ENCODE measurements around the gene HDAC8. TPM values are rescaled to one million over a fixed set of nuclear protein-coding genes. Genes with fewer than 3 reads are reported as not detected.
"Not testable (repeated sequence)": the region's sequence is repeated elsewhere in the genome, so short reads cannot be mapped to it uniquely, and the experiment has no call there.

The HDAC8 gene
- total RNA-seq, 1 donor from 2014 or later = 32.0 TPM

DNA sequence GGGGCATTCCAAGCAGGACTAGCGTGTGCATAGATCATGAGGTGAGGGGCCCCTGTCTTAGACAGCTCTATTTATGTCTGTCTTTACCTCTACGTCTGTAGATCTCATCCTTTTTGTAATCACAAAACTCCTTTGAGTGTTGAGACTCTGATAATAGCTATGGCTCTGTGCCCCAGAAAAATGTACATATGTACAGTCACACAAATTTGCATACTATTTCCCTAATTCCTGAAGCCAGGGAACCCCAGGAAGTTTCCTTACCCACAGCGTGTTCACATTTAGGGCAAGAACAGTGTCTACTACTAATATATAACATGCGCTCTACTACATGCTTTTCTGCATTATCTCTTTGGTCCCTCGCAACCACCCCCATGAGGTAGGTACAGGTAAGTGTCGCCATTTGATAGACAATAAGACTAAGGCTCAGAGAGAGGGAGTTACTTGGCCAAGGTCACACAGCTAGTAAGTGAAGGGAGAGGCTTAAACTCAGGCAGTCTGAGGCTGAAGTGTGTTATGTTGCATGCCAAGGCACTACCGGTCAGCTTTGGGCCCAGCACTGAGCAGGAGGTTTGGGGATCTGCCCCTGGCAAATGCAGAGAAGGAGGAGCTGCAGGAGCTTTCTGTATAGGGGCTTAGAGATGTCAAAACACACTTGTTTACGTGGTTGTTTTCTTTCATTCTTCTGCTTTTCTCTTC, 245.9 kb downstream of the HDAC8 start:
- intact Hi-C loops (cut with micrococcal nuclease) = no loop called here

DNA sequence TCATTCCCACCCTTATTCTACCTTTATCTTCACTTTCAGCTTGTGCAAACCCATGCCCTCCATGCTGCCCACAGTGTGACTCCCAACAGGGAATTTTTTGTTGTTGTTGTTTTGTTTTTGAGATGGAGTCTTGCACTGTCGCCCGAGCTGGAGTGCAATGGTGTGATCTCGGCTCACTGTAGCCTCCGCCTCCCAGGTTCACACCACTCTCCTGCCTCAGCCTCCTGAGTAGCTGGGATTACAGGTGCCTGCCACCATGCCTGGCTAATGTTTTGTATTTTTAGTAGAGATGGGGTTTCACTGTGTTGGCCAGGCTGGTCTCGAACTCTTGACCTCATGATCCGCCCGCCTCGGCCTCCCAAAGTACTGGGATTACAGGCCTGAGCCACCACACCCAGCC, 253.0 kb downstream of the HDAC8 start:
- intact Hi-C loops (cut with micrococcal nuclease) = not testable (repeated sequence)

DNA sequence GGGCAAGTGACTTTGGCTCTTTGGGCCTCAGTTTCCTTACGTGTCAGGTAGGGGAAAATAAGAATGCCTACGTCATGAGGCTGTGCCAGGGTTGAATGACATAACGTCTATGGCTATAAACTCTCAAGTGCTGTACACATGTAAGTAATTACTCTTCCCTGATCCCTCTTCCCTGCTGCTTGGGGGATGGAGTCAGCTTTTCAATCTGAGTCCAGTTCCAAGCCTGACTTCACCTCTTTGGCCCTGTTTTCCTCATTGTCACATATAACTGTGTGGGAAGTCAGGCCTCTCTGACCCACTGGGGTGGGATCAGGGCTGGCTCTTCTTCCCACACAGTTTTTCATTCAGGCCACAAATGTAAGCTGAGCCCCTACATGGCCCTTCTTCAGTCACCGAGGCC, 255.5 kb downstream of the HDAC8 start:
- intact Hi-C loops (cut with micrococcal nuclease) = no loop called here

DNA sequence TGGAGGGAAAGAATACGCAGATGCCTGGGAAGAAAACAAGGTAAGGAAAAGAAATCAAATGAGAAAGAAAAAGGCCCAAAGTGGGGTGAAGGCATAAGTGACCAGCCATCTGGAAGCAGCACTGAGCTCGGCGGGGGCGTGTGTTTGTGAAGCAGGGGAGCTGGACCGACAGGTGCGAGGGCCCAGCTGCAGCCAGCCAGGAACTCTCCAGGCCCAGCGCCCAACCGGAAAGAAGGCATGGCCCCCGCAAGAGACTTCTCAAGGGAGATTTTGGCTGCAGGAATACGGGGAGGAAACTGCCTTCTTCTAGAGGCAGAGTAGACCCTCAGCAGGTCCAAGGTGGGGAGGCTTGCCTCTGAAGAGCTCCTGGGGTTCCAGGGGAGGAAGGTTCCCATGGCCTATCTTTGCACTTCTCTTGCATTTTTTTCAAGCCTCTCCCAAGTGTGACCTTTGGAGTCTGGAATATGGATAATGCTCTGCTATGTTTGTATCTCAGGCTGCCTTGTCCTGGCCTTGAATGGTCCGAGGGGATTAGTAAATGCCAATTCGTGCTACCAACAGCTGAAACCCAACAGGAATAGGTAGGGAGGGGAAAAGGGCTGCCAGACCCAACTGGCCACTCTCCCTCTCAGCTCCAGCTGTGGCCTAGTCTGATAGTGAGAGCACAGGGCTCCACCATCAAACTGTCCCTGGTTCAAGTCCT, 256.1 kb downstream of the HDAC8 start:
- intact Hi-C loops (cut with micrococcal nuclease) = no loop called here

DNA sequence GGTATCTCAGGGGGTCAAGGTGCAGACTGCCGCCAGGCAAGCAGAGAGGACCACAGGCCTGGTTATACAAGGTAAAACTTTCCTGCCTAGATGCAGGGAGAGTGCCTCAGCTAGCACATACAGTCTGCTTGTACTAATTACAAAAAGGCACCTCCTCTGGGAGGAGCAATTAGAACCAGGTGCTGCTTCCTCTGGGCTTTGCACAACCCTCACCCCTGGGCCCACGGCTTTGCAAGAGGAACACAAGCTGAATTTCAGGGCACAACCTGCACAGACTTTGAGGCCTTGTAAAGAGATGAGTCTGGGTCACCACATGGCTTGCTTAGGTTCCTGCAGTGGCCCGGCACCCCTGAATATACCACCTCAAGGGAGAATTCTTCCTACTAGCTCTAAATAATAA, 257.8 kb downstream of the HDAC8 start:
- intact Hi-C loops (cut with micrococcal nuclease) = no loop called here

DNA sequence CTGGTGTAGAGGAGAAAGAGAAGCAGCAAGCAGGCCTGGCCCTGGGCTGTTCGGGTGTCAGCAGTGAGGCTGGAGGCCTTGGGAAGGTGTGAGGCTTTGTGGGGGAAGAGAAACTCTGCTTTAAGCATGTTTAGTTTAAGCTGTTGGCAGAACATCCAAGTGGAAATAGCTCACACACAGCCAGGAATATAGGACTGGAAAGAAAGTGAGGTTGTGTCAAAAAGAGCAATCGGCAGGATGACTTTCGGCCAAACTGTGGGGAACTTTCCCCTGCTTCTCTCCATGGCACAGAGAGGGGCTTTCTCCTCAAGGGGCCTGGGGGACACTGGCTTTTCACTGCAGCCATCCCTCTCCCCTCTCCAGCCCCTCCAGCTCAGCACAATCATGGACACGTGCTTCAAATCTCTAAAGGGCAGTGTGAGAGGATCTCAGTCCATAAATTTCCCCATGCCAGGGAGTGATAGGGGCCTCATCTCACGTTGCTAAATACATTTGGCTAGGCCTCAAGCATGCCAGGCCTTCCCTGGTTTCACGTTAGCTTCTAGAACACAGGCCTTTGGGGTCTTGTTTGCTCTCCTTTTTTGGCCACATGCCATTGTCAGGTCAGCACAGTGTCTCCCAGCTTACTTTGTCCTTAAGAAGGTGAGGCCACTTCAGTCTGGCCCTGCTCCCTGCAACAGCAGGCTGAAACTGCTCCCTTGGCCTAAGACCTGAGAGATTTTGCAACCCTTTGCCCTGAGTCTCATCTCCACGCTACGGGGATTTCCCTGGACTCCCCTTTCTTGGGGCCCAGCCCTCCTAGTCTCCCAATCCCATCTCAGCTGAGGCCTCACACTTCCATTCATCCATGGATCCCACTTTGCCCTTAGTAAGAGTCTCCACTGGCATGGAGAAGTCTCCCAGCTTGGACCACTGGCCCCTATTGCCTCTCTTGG, 258.7 kb downstream of the HDAC8 start:
- intact Hi-C loops (cut with micrococcal nuclease) = no loop called here

DNA sequence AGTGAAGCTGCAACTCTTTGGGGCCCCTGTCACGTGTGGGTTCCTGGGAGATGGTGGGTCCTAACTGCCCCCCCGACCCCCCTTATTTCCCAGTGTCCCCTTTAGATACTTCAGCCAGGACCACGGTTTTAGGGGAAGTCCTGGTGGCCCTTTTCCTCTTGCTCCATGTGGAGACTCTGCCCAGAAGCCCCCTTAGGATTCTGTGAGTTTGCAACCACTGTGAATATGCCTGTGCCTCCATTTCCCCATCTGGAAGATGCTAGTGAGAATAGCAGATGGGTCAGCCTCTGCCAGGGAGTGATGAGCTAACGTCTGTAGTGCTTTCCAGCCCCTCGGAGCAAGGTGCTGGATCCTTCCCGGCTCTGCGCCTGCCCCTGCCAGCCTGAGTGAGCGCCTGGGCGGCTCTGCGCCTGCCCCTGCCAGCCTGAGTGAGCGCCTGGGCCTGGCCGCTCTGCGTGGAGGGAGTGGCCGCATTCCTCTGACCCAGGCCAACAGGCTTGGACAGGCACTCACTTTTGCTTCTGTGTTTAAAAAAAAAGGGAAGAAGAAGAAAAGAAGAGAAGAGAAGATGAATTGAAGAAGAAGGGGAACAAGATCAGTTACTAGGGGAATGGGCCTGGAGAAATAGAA, 260.2 kb downstream of the HDAC8 start:
- intact Hi-C loops (cut with micrococcal nuclease) = no loop called here

- intact Hi-C loops (cut with micrococcal nuclease) = loop anchor here (2.0 to 5.0 kb wide), 2 partner anchors 33 to 263 kb away; partner anchors contain the start of genes HDAC8 and RPS4X
Measured at GRCh38 chrX:72309297-72310071, 263.2 kb downstream of the HDAC8 start.

- intact Hi-C loops (cut with micrococcal nuclease) = loop anchor here (2.0 to 5.0 kb wide), 2 partner anchors 32 to 264 kb away; partner anchors contain the start of genes HDAC8 and RPS4X
Measured at GRCh38 chrX:72308566-72309296, 263.9 kb downstream of the HDAC8 start.

DNA sequence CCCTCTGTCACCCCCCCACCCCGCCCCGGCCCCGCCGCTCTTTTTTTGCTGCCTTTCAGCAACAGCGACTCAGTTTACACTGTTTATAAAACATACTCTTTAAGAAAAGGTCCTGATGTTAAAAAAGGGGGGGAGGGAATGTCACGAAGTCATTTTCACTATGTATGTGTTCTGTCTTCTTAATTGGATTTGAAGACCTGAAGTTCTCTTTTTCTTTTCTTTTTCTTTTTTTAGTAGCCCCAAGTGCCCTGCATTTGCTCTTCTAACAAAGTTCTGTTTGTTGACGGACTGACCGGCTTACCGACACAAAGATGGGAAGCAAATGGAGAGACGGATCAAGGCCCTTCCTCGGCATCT, 264.5 kb downstream of the HDAC8 start:
- intact Hi-C loops (cut with micrococcal nuclease) = loop anchor here (2.0 to 5.0 kb wide), 2 partner anchors 31 to 264 kb away; partner anchors contain the start of genes HDAC8 and RPS4X

GRCh38 chrX:72307646-72308051, 265.0 kb downstream of the HDAC8 start:
- intact Hi-C loops (cut with micrococcal nuclease) = loop anchor here (2.0 to 5.0 kb wide), 2 partner anchors 31 to 265 kb away; partner anchors contain the start of genes HDAC8 and RPS4X

GRCh38 chrX:72306851-72307645, 265.6 kb downstream of the HDAC8 start:
- intact Hi-C loops (cut with micrococcal nuclease) = loop anchor here (5.0 kb wide), 1 partner anchor 265 kb away; the partner anchor contains the start of gene HDAC8

DNA sequence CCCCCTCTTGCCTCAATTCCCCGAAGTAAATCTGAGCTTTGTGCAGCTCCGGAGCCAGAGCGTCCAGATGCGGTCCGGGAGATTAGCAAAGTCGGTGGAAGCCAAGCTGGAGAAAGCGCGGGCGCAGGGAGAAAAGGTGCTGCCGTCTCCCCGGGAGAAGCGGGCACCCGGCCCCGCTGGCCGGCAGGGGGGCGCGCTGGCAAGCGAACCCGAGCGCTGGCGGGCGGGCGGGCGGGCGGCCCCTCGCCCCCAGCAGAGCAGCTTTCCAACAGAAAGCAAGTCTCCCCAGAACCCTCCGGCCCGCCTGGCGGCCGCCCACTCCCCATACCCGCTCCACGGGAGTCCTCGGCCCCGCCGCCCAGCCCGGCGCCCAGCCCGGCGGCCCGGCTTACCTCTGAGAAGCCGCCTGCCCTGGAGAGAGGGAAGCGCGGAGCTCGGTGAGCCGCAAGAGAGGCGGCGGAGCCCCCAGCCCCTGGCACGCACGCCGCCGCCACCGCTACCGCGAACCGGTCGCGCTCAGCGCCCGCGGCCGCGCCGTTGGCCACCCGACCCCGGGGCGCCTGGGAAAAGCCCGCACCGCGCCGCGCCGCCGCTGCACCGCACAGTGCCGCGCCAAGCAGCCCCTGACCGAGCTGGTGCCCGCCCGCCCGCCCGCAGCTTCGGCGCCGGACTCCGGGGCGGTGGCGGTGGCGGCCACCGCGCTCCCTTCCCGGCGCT, 266.4 kb downstream of the HDAC8 start:
- intact Hi-C loops (cut with micrococcal nuclease) = loop anchor here (5.0 kb wide), 1 partner anchor 266 kb away; the partner anchor contains the start of gene HDAC8

DNA sequence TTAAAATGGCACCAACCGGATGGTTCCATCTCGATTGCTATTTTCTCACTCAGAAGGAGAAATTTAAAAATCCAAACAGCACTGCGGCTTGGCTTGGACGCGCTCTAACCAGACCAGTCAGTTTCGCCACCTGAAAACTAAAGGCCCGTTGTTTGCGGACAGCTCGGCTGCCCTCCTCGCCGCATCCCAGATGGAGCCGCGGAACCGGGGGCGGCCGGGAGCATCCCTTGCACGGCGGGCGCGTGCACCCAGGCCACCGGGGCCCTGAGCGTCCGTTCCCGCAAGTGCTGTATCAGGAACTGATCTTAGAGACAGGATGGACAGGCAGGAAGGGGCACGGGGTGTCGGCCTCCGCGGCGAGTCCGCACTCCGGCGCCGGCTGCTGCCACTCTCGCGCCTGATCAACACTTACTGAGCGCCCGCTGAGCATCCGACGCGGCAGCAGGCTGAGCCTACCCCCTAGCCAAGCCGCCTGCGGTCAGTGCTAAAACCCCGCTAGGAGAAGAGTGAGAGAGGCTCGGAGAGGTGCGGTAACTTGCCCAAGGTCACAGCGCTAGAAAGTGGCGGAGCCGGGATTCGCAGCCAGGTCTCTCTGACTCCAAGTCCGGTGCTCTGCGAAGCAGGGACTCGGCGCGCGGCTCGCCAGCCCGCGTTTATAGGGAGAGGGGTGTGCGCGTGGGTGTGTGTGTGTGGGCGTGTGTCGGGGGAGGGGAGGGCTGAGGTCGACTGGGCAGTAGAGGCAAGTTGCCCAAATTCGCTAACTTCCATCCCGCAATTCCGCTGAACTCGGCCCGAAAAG, 267.2 kb downstream of the HDAC8 start, which contains the start of gene CITED1:
CITED1 (minus strand) TSS at position 629 of the 799 bp plus-strand sequence. CDS start 3,045 bp downstream, outside the sequence.
- intact Hi-C loops (cut with micrococcal nuclease) = loop anchor here (5.0 kb wide), 1 partner anchor 267 kb away; the partner anchor contains the start of gene HDAC8

GRCh38 chrX:72304877-72305276, 267.8 kb downstream of the HDAC8 start:
- intact Hi-C loops (cut with micrococcal nuclease) = loop anchor here (5.0 kb wide), 1 partner anchor 267 kb away; the partner anchor contains the start of gene HDAC8

DNA sequence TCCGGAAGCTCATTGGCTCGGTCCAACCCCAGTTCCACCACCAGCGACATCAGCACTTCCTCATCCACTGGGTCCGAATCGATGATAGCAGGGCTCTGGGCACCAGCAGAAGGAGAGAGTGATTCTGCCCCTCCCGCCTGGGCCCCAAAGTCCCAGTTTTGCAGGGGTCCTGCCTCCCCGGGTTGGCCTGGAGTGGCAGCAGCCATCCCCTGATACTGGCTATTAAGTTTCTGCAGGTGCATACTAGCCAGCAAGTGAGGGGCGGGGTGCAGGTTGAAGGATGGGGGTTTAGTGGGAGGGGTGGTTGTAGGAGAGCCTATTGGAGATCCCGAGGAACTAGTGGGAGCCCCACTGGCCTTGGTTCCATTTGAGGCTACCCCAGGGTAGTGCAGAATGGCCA, 270.9 kb downstream of the HDAC8 start:
- intact Hi-C loops (cut with micrococcal nuclease) = no loop called here

All from T-helper 1 cell treated with Interleukin-12 subunit alpha and Interleukin-12 subunit beta and Interleukin-4 antibody, amounts not matched to agents 30 ng/mL and 1 ng/mL, for 36 hours (primary cell).